ENCODE measurements around the gene SSBP3. TPM values are rescaled to one million over a fixed set of nuclear protein-coding genes. Genes with fewer than 3 reads are reported as not detected.

Gene SSBP3
- total and polyA plus RNA-seq, 2 experiments from 2014 or later = 6.2 to 19.9 TPM

DNA sequence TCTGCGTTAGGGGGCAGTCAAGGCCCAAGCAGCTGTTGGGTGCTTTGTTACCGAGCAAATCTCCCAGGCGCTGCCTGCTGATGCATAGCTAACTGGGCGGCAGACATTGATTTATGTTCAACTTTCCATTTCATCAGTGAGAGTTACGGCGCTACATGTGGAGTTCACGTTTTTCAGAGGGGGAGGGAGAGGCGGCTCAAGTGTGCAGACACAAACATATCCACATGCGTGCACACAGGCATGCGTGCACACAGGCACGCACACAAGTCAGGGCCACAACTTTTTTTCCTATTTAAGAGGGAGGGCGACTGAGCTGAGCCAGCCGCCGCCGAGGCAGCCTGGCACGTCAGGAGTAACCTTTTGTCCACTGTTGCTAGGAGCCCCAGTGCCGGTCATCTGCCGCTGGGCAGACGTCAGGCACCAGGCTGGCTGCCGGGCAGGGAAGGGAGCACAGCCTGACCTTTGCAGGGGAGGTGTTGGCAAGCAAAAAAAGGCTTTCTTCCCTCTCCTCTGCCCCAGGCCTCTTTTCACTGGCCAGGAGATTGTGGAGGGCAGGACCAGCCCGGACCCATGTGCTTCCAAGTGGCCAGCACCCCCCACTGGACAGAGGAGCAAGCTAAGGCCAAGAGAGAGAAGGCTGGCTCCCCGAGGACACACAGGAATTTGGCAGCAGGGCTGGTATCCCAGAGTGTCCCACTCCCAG, 133.0 kb downstream of the SSBP3 start:
- Histone ChIP-seq H3K27me3 (replicated peaks; ENCODE audit: insufficient read depth) (no peaks in the 10 kb centered on the region), H3K79me2 (ENCODE audit: insufficient read depth) (peaks cover 36% of the 10 kb centered on the region), H2AFZ (peak overlapping the region; percentile 38), H3F3A (ENCODE audit: insufficient read depth) (peaks cover 27% of the 10 kb centered on the region), H3K4me2 (ENCODE audit: unreplicated experiment) (peak overlapping the region; percentile 46), H3K9ac (peak overlapping the region; percentile 79), H3K9me2 (ENCODE audit: insufficient read depth) (no peaks in the 10 kb centered on the region), H3K36me3 (ENCODE audit: low read depth) (no peaks in the 10 kb centered on the region), H3K4me1 (ENCODE audit: insufficient read depth) (peaks cover 42% of the 10 kb centered on the region), H3K27ac (peak overlapping the region; percentile 92), H4K20me1 (ENCODE audit: insufficient read depth) (no peaks in the 10 kb centered on the region), H3K4me3 (peak overlapping the region; percentile 41; the same call in 1 of the 2 replicates), H3K9me3 (ENCODE audit: low read depth) (no peaks in the 10 kb centered on the region)
- 2 to 7% methylated on average over 22 of the region's 22 CpGs for WGBS, 2 experiments (ENCODE audit: low coverage in 1 of 2, low lambda C conversion rate in 2 of 2, missing lambda C conversion rate in 2 of 2)
- in situ Hi-C loops (cut with MboI) = no loop called here
- TF ChIP-seq EZH2 (IDR thresholded peaks at IDR 0.05; ENCODE audit: insufficient read depth, poor library complexity, severe bottlenecking) = no peak
- TF ChIP-seq EZH2phosphoT487 (IDR thresholded peaks at IDR 0.05; ENCODE audit: insufficient read depth, low read depth) = no peak
- peak; percentile 96 for DNase-seq

- H3K4me1 ChIP-seq (ENCODE audit: insufficient read depth) = peaks cover 42% of the 10 kb centered on the region
- H3F3A ChIP-seq (ENCODE audit: insufficient read depth) = peaks cover 27% of the 10 kb centered on the region
- H3K36me3 ChIP-seq (ENCODE audit: low read depth) = no peaks in the 10 kb centered on the region
- H3K9ac ChIP-seq = peak overlapping the region; percentile 79
- H3K4me2 ChIP-seq (ENCODE audit: unreplicated experiment) = peak overlapping the region; percentile 34
- peak overlapping the region; percentile 92 for H3K27ac ChIP-seq
- no peak overlapping the region for H3K4me3 ChIP-seq
- no peaks in the 10 kb centered on the region for H3K27me3 ChIP-seq (replicated peaks; ENCODE audit: insufficient read depth)
- H2AFZ ChIP-seq = peak overlapping the region; percentile 2; the same call in 1 of the 2 replicates
- no peaks in the 10 kb centered on the region for H3K9me3 ChIP-seq (ENCODE audit: low read depth)
- TF ChIP-seq EZH2 (IDR thresholded peaks at IDR 0.05; ENCODE audit: insufficient read depth, poor library complexity, severe bottlenecking) (no peak), EZH2phosphoT487 (IDR thresholded peaks at IDR 0.05; ENCODE audit: insufficient read depth, low read depth) (no peak)
- 26 to 36% methylated on average over 4 of the region's 4 CpGs for WGBS, 2 experiments (ENCODE audit: low coverage in 1 of 2, low lambda C conversion rate in 2 of 2, missing lambda C conversion rate in 2 of 2)
- peaks cover 41% of the 10 kb centered on the region for H3K79me2 ChIP-seq (ENCODE audit: insufficient read depth)
- H3K9me2 ChIP-seq (ENCODE audit: insufficient read depth) = no peaks in the 10 kb centered on the region
- DNase-seq = no peak
- no peaks in the 10 kb centered on the region for H4K20me1 ChIP-seq (ENCODE audit: insufficient read depth)
- in situ Hi-C loops (cut with MboI) = no loop called here
Measured at GRCh38 chr1:54272772-54273091, 133.5 kb downstream of the SSBP3 start.

GRCh38 chr1:54272134-54272533, 134.1 kb downstream of the SSBP3 start:
- peaks cover 47% of the 10 kb centered on the region for H3K79me2 ChIP-seq (ENCODE audit: insufficient read depth)
- H3K9me2 ChIP-seq (ENCODE audit: insufficient read depth) = no peaks in the 10 kb centered on the region
- H3K9me3 ChIP-seq (ENCODE audit: low read depth) = no peaks in the 10 kb centered on the region
- no peak overlapping the region for H2AFZ ChIP-seq
- H3K27me3 ChIP-seq (replicated peaks; ENCODE audit: insufficient read depth) = no peaks in the 10 kb centered on the region
- H3K27ac ChIP-seq = peak overlapping the region; percentile 92
- peaks cover 42% of the 10 kb centered on the region for H3K4me1 ChIP-seq (ENCODE audit: insufficient read depth)
- H3K4me3 ChIP-seq = no peak overlapping the region
- H3K9ac ChIP-seq = peak overlapping the region; percentile 79
- no peak overlapping the region for H3K4me2 ChIP-seq (ENCODE audit: unreplicated experiment)
- WGBS, 2 experiments (ENCODE audit: low coverage in 1 of 2, low lambda C conversion rate in 2 of 2, missing lambda C conversion rate in 2 of 2) = 79 to 85% methylated on average over 2 of the region's 2 CpGs
- in situ Hi-C loops (cut with MboI) = no loop called here
- no peak for TF ChIP-seq EZH2phosphoT487 (IDR thresholded peaks at IDR 0.05; ENCODE audit: insufficient read depth, low read depth)
- no peak for TF ChIP-seq EZH2 (IDR thresholded peaks at IDR 0.05; ENCODE audit: insufficient read depth, poor library complexity, severe bottlenecking)
- no peaks in the 10 kb centered on the region for H4K20me1 ChIP-seq (ENCODE audit: insufficient read depth)
- DNase-seq = no peak
- H3F3A ChIP-seq (ENCODE audit: insufficient read depth) = peaks cover 27% of the 10 kb centered on the region
- no peaks in the 10 kb centered on the region for H3K36me3 ChIP-seq (ENCODE audit: low read depth)

DNA sequence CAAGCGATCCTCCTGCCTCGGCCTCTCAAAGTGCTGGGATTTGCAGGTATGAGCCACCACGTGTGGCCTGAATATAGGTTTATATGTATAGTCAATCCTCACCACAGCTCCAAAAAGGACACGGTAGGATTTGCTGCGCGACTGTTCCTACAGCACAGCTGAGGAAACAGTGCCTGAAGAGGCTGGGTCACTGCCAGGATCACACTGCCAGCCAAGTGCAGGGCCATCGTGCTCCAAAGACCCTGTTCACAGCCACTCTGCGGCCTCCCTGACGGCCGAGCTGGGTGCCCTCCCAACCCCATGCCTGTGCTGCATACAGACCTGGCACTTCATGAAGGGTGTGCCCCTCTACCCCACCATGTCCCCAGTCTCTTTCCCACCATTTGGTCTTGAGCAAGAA, 134.9 kb downstream of the SSBP3 start:
- Histone ChIP-seq H3K4me1 (ENCODE audit: insufficient read depth) (peaks cover 42% of the 10 kb centered on the region), H3K9me3 (ENCODE audit: low read depth) (no peaks in the 10 kb centered on the region), H3K27me3 (replicated peaks; ENCODE audit: insufficient read depth) (no peaks in the 10 kb centered on the region), H4K20me1 (ENCODE audit: insufficient read depth) (no peaks in the 10 kb centered on the region), H3K27ac (no peak overlapping the region), H3K79me2 (ENCODE audit: insufficient read depth) (peaks cover 49% of the 10 kb centered on the region), H3K9ac (no peak overlapping the region), H3K36me3 (ENCODE audit: low read depth) (no peaks in the 10 kb centered on the region), H3K9me2 (ENCODE audit: insufficient read depth) (no peaks in the 10 kb centered on the region), H3F3A (ENCODE audit: insufficient read depth) (peaks cover 27% of the 10 kb centered on the region), H3K4me3 (no peak overlapping the region), H3K4me2 (ENCODE audit: unreplicated experiment) (no peak overlapping the region), H2AFZ (no peak overlapping the region)
- no peak for TF ChIP-seq EZH2phosphoT487 (IDR thresholded peaks at IDR 0.05; ENCODE audit: insufficient read depth, low read depth)
- TF ChIP-seq EZH2 (IDR thresholded peaks at IDR 0.05; ENCODE audit: insufficient read depth, poor library complexity, severe bottlenecking) = no peak
- in situ Hi-C loops (cut with MboI) = no loop called here
- WGBS, 2 experiments (ENCODE audit: low coverage in 1 of 2, low lambda C conversion rate in 2 of 2, missing lambda C conversion rate in 2 of 2) = 91 to 92% methylated on average over 9 to 10 of the region's 10 CpGs
- no peak for DNase-seq
